HG03139 (cell line): ENCODE results near the gene DST.
"Not testable (repeated sequence)": the region's sequence is repeated elsewhere in the genome, so short reads cannot be mapped to it uniquely, and the experiment has no call there.

Experiments used
- ATAC-seq: cut with Tn5 transposase; IDR thresholded peaks from one replicate; pipeline ENCODE4 v1.9.1; 2021; ENCODE audit not compliant: unreplicated experiment

The DST gene

DNA sequence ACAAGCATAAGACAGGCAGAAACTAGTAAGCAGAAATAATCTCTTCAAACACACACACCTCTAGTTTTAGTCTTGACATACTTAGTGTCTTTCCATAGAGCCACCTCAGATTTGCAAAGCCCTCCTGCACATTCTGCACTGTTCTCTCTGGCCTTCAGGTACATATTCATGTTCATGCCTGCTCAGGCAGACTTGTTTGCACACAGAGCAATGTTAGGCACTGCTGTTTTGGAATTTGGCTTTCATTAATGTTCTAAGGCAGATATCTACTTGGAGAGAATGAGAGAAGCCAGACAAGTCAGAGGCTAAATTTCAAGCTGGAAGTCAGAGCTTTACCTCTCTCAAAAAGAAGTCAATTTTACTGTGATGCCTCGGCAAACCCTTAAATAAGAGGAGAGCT, 21.3 kb upstream of the DST start:
- no peak for ATAC-seq

GRCh38 chr6:56663344-56663743, 20.7 kb upstream of the DST start:
- no peak for ATAC-seq

GRCh38 chr6:56661338-56661737, 18.6 kb upstream of the DST start:
- not testable (repeated sequence) for ATAC-seq

GRCh38 chr6:56660381-56660730, 17.7 kb upstream of the DST start:
- ATAC-seq: no peak

GRCh38 chr6:56659721-56660380, 17.2 kb upstream of the DST start:
- ATAC-seq: peak; percentile 82

DNA sequence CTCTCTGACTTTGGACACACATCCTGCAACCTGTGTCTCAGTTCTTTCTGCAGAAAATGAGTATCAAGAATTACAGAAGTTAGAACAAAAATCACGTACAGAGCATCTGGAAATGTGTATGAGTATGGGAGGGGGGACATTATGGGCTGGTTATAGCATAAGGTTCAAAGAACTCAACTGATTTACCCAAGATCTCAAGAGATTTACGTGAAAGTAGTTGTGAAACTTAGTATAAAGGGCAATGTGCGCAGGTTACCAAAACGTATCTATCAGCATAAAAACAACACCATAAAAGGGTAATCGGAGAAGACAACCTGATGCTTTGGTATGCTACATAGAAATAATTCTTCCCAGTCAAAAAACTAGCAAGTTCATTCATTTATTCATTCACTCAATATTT, 15.6 kb upstream of the DST start:
- ATAC-seq: no peak

GRCh38 chr6:56657354-56657753, 14.7 kb upstream of the DST start:
- ATAC-seq: no peak

GRCh38 chr6:56656466-56656865, 13.8 kb upstream of the DST start:
- no peak for ATAC-seq

DNA sequence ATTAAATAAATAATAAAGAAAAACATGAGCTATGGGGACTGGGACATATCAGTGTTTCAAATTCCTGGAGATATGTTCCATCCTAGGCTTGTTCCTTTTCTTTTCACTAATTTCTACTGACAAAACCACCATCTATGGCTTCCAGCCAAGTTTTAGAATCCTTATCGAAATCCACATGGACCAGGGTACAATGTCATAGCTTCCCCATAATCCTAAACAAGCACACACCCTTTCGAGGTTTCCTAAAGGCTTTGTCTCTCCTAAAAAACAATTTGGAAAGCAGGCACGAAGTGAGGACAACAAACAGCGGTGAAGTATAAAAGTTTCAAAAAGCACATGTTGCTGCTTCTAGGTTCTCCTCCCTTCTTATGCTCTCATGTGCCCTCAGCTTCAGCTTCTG, 13.3 kb upstream of the DST start:
- no peak for ATAC-seq

- no peak for ATAC-seq
These were observed 12.6 kb upstream of the DST start for GRCh38 chr6:56655249-56655648.

GRCh38 chr6:56652994-56653393, 10.3 kb upstream of the DST start:
- no peak for ATAC-seq

DNA sequence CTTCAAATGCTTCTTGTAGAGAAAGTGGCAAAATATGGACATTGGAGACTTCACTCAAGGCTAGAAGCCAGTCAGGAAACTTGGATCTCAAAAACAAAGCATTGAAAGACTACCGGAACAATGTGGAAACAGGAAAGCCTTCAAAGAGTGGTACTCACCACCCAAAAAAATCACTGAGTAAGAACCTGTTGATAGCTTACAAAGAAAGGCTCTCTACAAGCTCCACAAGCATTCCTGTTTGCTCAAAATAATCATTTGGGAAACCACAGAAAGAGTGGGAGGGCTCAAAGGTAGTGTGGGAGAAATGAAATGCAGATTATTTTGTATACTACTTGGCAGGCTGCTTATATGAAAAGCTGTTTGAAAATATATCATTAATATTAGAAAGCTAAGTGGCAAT, 9.5 kb upstream of the DST start:
- no peak for ATAC-seq

DNA sequence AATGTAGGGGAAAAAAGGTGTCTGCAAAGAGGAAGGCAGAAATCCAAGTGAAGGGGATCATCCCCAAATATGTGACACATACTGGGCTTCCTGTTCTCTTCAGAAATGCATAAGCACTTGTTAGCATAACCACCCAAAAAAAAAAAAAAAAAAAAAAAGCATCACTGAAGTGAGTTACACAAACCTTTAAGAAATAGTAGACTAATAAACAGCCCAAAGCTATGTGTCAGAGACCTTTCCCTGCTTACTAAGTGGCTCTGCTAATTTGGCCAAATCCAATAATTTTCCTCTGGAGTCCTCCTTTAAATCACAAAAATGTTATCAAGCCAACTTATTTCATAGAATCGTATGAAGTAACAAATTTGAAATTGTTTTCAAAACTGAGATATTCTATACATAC, 7.5 kb upstream of the DST start:
- no peak for ATAC-seq

DNA sequence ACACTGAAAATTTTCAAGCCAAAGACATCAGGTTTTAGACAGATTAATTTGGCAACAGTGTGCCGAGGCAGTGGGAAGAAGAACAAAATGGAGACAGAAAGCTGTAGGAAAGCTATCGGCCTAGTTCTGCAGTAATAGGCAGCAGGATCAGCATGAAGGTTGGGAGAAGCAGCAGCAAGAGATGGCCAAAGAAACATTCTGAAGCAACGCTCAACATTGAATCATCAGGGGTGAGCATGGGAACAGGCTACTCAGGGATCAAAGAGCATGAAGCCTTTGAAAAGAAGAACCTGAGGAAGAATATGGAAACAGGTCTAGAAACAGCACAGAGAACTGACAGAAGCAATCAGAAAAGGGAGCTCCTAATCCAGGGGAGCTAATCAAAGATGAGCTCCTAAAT, 7.1 kb upstream of the DST start:
- no peak for ATAC-seq

DNA sequence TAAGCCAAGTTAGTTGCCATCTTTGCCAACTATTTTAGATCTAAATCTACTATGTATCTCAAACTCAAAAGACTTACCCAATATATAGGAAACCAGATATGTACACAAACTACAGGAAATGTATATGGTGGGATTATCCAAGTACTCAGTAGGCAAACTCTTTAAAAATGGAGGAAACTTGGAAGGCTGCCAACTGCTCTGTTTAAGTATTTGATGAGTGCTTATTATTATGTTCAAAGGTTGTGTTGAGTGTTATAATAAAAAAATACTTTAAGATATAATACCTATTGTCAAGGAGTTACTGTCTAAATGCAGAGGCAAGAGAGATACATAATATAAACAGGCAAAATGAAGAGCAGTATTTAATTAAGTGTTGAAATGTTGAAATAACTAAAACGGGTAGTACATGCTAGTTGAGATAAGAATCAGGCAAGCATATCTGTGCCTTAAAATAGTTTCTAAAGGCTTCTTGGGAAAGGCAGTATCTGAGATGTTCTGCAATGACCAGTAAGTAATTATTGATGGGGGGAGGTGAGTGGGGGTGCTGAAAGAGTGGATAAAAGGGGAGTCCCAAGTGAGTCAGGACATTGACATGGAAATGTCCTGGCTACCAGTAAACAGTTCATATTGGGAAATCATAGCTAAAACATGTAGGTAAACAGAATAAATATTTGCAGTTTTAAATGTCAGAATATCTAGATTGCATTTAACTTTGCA, 6.5 kb upstream of the DST start:
- ATAC-seq: no peak

- ATAC-seq: no peak
These were observed 4.6 kb upstream of the DST start for GRCh38 chr6:56647172-56647762.

DNA sequence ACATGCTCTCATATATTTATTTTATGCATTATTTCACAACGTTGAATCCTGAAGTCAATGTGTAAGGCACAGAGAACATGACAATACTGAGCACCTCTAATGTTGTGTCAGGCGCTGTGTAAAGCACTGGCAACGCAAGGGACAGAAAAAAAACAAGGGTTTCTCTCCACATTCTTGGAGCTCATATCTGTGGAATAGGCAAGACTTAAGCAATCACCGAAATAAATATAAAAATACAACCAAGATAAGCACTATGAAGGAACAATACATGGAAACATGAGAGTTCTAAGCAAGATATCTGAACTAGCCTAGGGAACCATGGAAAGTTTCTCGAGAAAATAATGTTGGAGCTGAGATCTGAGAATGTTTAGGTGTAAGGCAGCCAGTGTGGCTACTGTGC, 1.7 kb upstream of the DST start:
- no peak for ATAC-seq

- ATAC-seq: no peak
These were observed 845 bp upstream of the DST start for GRCh38 chr6:56643379-56644089.

DNA sequence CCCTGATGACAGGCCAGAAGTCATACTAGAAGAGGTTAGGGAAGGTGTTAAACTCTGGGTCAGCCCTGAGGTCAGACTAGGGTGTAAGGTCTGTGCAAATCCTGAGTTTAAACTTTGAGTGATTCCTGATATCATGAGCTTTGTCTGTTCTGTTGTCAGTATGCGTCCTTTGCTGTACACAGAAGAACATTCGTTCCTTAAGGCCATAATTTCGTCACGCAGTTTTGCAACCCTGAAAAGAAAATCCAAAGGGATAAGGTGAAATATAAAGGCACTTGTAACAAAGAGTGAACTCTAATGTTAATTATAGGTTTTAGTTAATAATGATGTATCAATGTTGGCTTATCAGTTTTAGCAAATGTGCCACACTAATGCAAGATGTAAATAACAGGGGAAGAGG, 2.3 kb downstream of the DST start:
- ATAC-seq: no peak

DNA sequence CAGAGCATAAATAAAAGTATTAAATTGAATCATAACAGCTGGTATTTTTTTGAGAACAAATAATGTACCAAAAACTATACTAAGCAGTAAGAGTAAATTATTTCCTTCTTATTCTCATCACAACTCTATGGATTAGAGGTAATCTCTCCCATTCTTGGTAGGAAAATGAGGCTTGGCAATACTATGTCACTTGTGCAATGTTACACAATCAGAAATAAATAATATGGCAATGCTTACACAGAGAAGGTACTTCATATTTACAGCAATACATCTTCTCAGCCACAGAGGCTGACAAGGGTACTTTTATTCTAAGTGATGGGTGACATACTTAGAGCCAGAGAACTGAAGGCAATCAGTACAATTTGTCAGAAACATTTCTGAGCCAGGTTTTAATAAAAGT, 3.9 kb downstream of the DST start:
- no peak for ATAC-seq

- ATAC-seq: no peak
These were observed 5.0 kb downstream of the DST start for GRCh38 chr6:56637640-56638039.

GRCh38 chr6:56628105-56628504, 14.6 kb downstream of the DST start:
- ATAC-seq: no peak
